DND-41 (cell line): ENCODE measurements around the gene TSPAN5.

Source experiments
- ATAC-seq: fragments of 200-7000 bp; cut with Tn5 transposase; 3 replicates; pipeline ENCODE4 v1.9.1; 2021; ENCODE audit warnings: low read depth; ENCODE audit not compliant: insufficient read depth
- DNase-seq: peaks from one replicate; pipeline ENCODE4 v3.0.0-alpha.2; 2020
- H2AFZ ChIP-seq: 2 replicates; pipeline ENCODE4 v1.6.0; 2012; ENCODE audit warnings: low read depth, low read length
- H3K27ac ChIP-seq: 2 replicates; pipeline ENCODE4 v1.5.1; 2012; ENCODE audit warnings: low read length, inconsistent platforms
- H3K27me3 ChIP-seq: fragments of 200-600 bp; sonication (generic); 2 replicates; pipeline ENCODE4 v1.6.0; 2012; ENCODE audit warnings: low read length, mild to moderate bottlenecking, inconsistent platforms; ENCODE audit not compliant: insufficient read depth, poor library complexity
- H3K36me3 ChIP-seq: 2 replicates; pipeline ENCODE4 v1.5.1; 2012; ENCODE audit warnings: low read length, inconsistent platforms; ENCODE audit not compliant: insufficient read depth
- H3K4me1 ChIP-seq: 2 replicates; pipeline ENCODE4 v1.5.1; 2012; ENCODE audit warnings: mild to moderate bottlenecking, low read length; ENCODE audit not compliant: insufficient read depth
- H3K4me2 ChIP-seq: 2 replicates; pipeline ENCODE4 v1.6.0; 2012; ENCODE audit warnings: mild to moderate bottlenecking, moderate library complexity, low read length, inconsistent platforms; ENCODE audit not compliant: insufficient read depth
- H3K4me3 ChIP-seq, 2 experiments: fragments of 200-600 bp in 1 of 2; shearing (Covaris generic) in 1 of 2; 2 replicates each; pipeline ENCODE4 v1.5.1; 2012 to 2016; ENCODE audit warnings: inconsistent platforms in 2 of 2, low read length in 2 of 2, mild to moderate bottlenecking in 2 of 2, low read depth in 1 of 2, moderate library complexity in 1 of 2
- H3K79me2 ChIP-seq: 2 replicates; pipeline ENCODE4 v1.6.0; 2012; ENCODE audit warnings: low read length, inconsistent platforms; ENCODE audit not compliant: insufficient read depth
- H3K9ac ChIP-seq: 2 replicates; pipeline ENCODE4 v1.6.0; 2012; ENCODE audit warnings: low read depth, mild to moderate bottlenecking, inconsistent platforms, low read length, moderate library complexity
- H3K9me3 ChIP-seq: 2 replicates; pipeline ENCODE4 v1.5.1; 2012; ENCODE audit warnings: low read length, moderate library complexity, mild to moderate bottlenecking, inconsistent platforms; ENCODE audit not compliant: insufficient read depth, severe bottlenecking
- H4K20me1 ChIP-seq: 2 replicates; pipeline ENCODE4 v1.6.0; 2012; ENCODE audit warnings: low read length; ENCODE audit not compliant: insufficient read depth
- CTCF ChIP-seq: IDR thresholded peaks from 2 replicates; pipeline ENCODE4 v1.5.1; 2012; ENCODE audit warnings: borderline replicate concordance, low read length, moderate library complexity, mild to moderate bottlenecking; ENCODE audit not compliant: poor library complexity, severe bottlenecking; ENCODE audit errors: extremely low read depth
- EZH2 ChIP-seq: IDR thresholded peaks from 3 replicates; pipeline ENCODE4 v1.6.1; 2012; ENCODE audit warnings: borderline replicate concordance, low read depth, mild to moderate bottlenecking, moderate library complexity, low read length, inconsistent platforms; ENCODE audit not compliant: severe bottlenecking

TSPAN5 gene

GRCh38 chr4:98617358-98618047 is 40.9 kb downstream of the TSPAN5 start:
- H3K4me3 ChIP-seq = no peak overlapping the region
- no peaks in the 10 kb centered on the region for H3K36me3 ChIP-seq
- no peaks in the 10 kb centered on the region for H4K20me1 ChIP-seq
- TF ChIP-seq CTCF = no peak
- TF ChIP-seq EZH2 = no peak
- no peak overlapping the region for H3K4me2 ChIP-seq
- H2AFZ ChIP-seq = no peak overlapping the region
- H3K9ac ChIP-seq = no peak overlapping the region
- no peaks in the 10 kb centered on the region for H3K27me3 ChIP-seq
- H3K4me1 ChIP-seq = no peaks in the 10 kb centered on the region
- H3K79me2 ChIP-seq = no peaks in the 10 kb centered on the region
- H3K27ac ChIP-seq = no peak overlapping the region
- ATAC-seq (no peak), DNase-seq (no peak)
- H3K9me3 ChIP-seq = no peaks in the 10 kb centered on the region

GRCh38 chr4:98615991-98616390 is 42.4 kb downstream of the TSPAN5 start:
- Histone ChIP-seq H3K27ac (no peak overlapping the region), H3K27me3 (no peaks in the 10 kb centered on the region), H4K20me1 (no peaks in the 10 kb centered on the region), H3K79me2 (no peaks in the 10 kb centered on the region), H3K36me3 (no peaks in the 10 kb centered on the region), H2AFZ (no peak overlapping the region), H3K4me3 (no peak overlapping the region), H3K9ac (no peak overlapping the region), H3K9me3 (no peaks in the 10 kb centered on the region), H3K4me2 (no peak overlapping the region), H3K4me1 (no peaks in the 10 kb centered on the region)
- TF ChIP-seq CTCF (no peak), EZH2 (no peak)
- ATAC-seq (no peak), DNase-seq (no peak)

GRCh38 chr4:98614662-98615061 is 43.7 kb downstream of the TSPAN5 start:
- Histone ChIP-seq H3K36me3 (no peaks in the 10 kb centered on the region), H4K20me1 (no peaks in the 10 kb centered on the region), H3K27ac (no peak overlapping the region), H3K9me3 (no peaks in the 10 kb centered on the region), H3K9ac (no peak overlapping the region), H2AFZ (no peak overlapping the region), H3K4me2 (no peak overlapping the region), H3K4me1 (no peaks in the 10 kb centered on the region), H3K27me3 (no peaks in the 10 kb centered on the region), H3K4me3 (no peak overlapping the region), H3K79me2 (no peaks in the 10 kb centered on the region)
- TF ChIP-seq CTCF (no peak), EZH2 (no peak)
- no peak for DNase-seq
- ATAC-seq = no peak

GRCh38 chr4:98614094-98614493 is 44.3 kb downstream of the TSPAN5 start:
- H4K20me1 ChIP-seq = no peaks in the 10 kb centered on the region
- H3K27me3 ChIP-seq = no peaks in the 10 kb centered on the region
- no peak overlapping the region for H3K4me2 ChIP-seq
- H3K27ac ChIP-seq = no peak overlapping the region
- no peak overlapping the region for H3K4me3 ChIP-seq
- DNase-seq = no peak
- H2AFZ ChIP-seq = no peak overlapping the region
- H3K9me3 ChIP-seq = no peaks in the 10 kb centered on the region
- H3K79me2 ChIP-seq = no peaks in the 10 kb centered on the region
- H3K36me3 ChIP-seq = no peaks in the 10 kb centered on the region
- H3K9ac ChIP-seq = no peak overlapping the region
- H3K4me1 ChIP-seq = peaks cover 3% of the 10 kb centered on the region
- TF ChIP-seq EZH2 (no peak), CTCF (no peak)
- no peak for ATAC-seq
